GM03348 (cell line): ENCODE data around the gene GRIK4.

Experiments used
- DNase-seq: peaks from one replicate; pipeline ENCODE4 v3.0.0; 2012; ENCODE audit warnings: low spot score

The GRIK4 gene

GRCh38 chr11:120675171-120675570, 163.6 kb downstream of the GRIK4 start:
- DNase-seq = no peak

- no peak for DNase-seq
These were observed 165.4 kb downstream of the GRIK4 start for GRCh38 chr11:120676991-120677390.

- DNase-seq = no peak
These were observed 168.8 kb downstream of the GRIK4 start for GRCh38 chr11:120680322-120680721.

- DNase-seq = no peak
These were observed 170.1 kb downstream of the GRIK4 start for GRCh38 chr11:120681434-120682331.

GRCh38 chr11:120682332-120682649, 170.7 kb downstream of the GRIK4 start:
- no peak for DNase-seq

- peak; percentile 45 for DNase-seq
These were observed 171.3 kb downstream of the GRIK4 start for GRCh38 chr11:120682866-120683265.

GRCh38 chr11:120686516-120686915, 175.0 kb downstream of the GRIK4 start:
- no peak for DNase-seq

GRCh38 chr11:120688163-120688562, 176.6 kb downstream of the GRIK4 start:
- DNase-seq = no peak

- no peak for DNase-seq
These were observed 178.2 kb downstream of the GRIK4 start for GRCh38 chr11:120689596-120690275.

GRCh38 chr11:120690406-120690805, 178.9 kb downstream of the GRIK4 start:
- DNase-seq = no peak

- no peak for DNase-seq
These were observed 183.2 kb downstream of the GRIK4 start for GRCh38 chr11:120694726-120695125.

- DNase-seq = no peak
These were observed 183.9 kb downstream of the GRIK4 start for GRCh38 chr11:120695426-120695825.

- DNase-seq = no peak
These were observed 184.4 kb downstream of the GRIK4 start for GRCh38 chr11:120695939-120696338.

GRCh38 chr11:120696597-120697218, 185.2 kb downstream of the GRIK4 start:
- DNase-seq = no peak

- no peak for DNase-seq
These were observed 187.4 kb downstream of the GRIK4 start for GRCh38 chr11:120698918-120699317.

GRCh38 chr11:120702656-120703055, 191.1 kb downstream of the GRIK4 start:
- no peak for DNase-seq

- no peak for DNase-seq
These were observed 192.0 kb downstream of the GRIK4 start for GRCh38 chr11:120703358-120704152.

- DNase-seq = no peak
These were observed 192.8 kb downstream of the GRIK4 start for GRCh38 chr11:120704256-120704750.

GRCh38 chr11:120706257-120706656, 194.7 kb downstream of the GRIK4 start:
- DNase-seq = no peak

GRCh38 chr11:120707098-120707497, 195.6 kb downstream of the GRIK4 start:
- DNase-seq = no peak

- no peak for DNase-seq
These were observed 196.1 kb downstream of the GRIK4 start for GRCh38 chr11:120707663-120708062.
